ENCODE measurements around the gene DOCK10.

DNA sequence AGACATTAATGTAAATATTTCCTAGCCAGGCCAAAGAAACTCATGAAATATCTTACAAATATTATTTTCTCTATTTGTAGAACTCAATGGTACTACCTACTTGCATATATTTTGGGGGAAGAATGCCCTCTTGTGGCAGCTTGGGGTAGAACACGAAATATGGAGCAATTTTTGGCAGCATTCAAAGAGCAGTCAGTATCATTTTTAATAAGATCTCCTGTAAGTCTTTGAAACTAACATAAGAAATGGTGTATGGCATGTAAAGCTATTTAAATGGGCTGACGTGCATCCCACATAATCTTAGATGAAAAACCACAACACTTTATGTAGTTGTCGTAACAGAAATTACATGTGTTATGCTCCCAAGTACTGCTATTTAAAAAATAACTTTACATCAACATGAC, 263.8 kb downstream of the DOCK10 start:
- TF ChIP-seq POLR2A (IDR thresholded peaks at IDR 0.05) = no peak
- TF ChIP-seq, protein P1, sequence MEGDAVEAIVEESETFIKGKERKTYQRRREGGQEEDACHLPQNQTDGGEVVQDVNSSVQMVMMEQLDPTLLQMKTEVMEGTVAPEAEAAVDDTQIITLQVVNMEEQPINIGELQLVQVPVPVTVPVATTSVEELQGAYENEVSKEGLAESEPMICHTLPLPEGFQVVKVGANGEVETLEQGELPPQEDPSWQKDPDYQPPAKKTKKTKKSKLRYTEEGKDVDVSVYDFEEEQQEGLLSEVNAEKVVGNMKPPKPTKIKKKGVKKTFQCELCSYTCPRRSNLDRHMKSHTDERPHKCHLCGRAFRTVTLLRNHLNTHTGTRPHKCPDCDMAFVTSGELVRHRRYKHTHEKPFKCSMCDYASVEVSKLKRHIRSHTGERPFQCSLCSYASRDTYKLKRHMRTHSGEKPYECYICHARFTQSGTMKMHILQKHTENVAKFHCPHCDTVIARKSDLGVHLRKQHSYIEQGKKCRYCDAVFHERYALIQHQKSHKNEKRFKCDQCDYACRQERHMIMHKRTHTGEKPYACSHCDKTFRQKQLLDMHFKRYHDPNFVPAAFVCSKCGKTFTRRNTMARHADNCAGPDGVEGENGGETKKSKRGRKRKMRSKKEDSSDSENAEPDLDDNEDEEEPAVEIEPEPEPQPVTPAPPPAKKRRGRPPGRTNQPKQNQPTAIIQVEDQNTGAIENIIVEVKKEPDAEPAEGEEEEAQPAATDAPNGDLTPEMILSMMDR (IDR thresholded peaks at IDR 0.05) = peak; percentile 66 to 84 (median 76)

All from heart left ventricle (tissue), 13 donors.